SK-N-SH (cell line): ENCODE data around the gene CCR5AS.

Source experiments
- CTCF ChIA-PET: fragments of 300-600, 350-600 bp; formaldehyde crosslinking; extraction: SDS; loops from one replicate; lab custom pipeline; 2021; lab: Yijun Ruan, JAX
- POLR2A ChIA-PET: fragments of 350-600 bp; sonication (Branson Sonifier 250); formaldehyde crosslinking; extraction: SDS; loops from one replicate; lab custom pipeline; 2020; ENCODE audit warnings: antibody characterized with exemption, inconsistent platforms; lab: Yijun Ruan, JAX
- DNase-seq: peaks from one replicate; pipeline ENCODE4 v3.0.0; 2012
- H2AFZ ChIP-seq: fragments of 200-600 bp; sonication (generic); 2 replicates; pipeline ENCODE4 v1.8.1; 2016; ENCODE audit warnings: antibody characterized with exemption, mild to moderate bottlenecking, low read depth
- H3F3A ChIP-seq: fragments of 200-600 bp; sonication (generic); replicated peaks from 2 replicates; pipeline ENCODE3; 2016; ENCODE audit warnings: antibody characterized with exemption, mild to moderate bottlenecking; ENCODE audit not compliant: insufficient read depth
- H3K27ac ChIP-seq, 2 experiments: fragments of 200-500 bp in 1 of 2; fragments of 200-600 bp in 1 of 2; sonication (Bioruptor generic) in 1 of 2; sonication (generic), shearing (Covaris generic) in 1 of 2; 2 replicates each; pipeline versions ENCODE4 v1.5.1 to v1.6.1; 2014 to 2016; ENCODE audit warnings: low read depth in 2 of 2, inconsistent platforms in 1 of 2, low read length in 1 of 2, mild to moderate bottlenecking in 1 of 2, mixed read lengths in 1 of 2
- H3K27me3 ChIP-seq: fragments of 200-600 bp; sonication (generic), shearing (Covaris generic); 2 replicates; pipeline ENCODE4 v1.6.1; 2016; ENCODE audit warnings: mixed run types; ENCODE audit not compliant: insufficient read depth
- H3K36me3 ChIP-seq, 2 experiments: fragments of 200-500 bp in 1 of 2; fragments of 200-600 bp in 1 of 2; sonication (Bioruptor generic) in 1 of 2; sonication (generic) in 1 of 2; replicated peaks in 1 of 2; 2 replicates each; pipeline versions ENCODE3 to v1.5.1; 2014 to 2016; ENCODE audit warnings: low read length in 1 of 2, mild to moderate bottlenecking in 1 of 2; ENCODE audit not compliant: insufficient read depth in 2 of 2, control insufficient read depth in 1 of 2
- H3K4me1 ChIP-seq, 2 experiments: fragments of 200-500 bp in 1 of 2; fragments of 200-600 bp in 1 of 2; sonication (Bioruptor generic) in 1 of 2; sonication (generic), shearing (Covaris generic) in 1 of 2; 2 replicates each; pipeline versions ENCODE4 v1.5.1 to v1.6.1; 2014 to 2016; ENCODE audit warnings: low read depth in 1 of 2, low read length in 1 of 2, mixed run types in 1 of 2; ENCODE audit not compliant: insufficient read depth in 2 of 2, control insufficient read depth in 1 of 2
- H3K4me2 ChIP-seq: fragments of 200-600 bp; sonication (generic), shearing (Covaris generic); 2 replicates; pipeline ENCODE4 v1.6.1; 2017; ENCODE audit warnings: mixed run types
- H3K4me3 ChIP-seq, 2 experiments: fragments of 200-500 bp in 1 of 2; fragments of 200-600 bp in 1 of 2; sonication (Bioruptor generic) in 1 of 2; sonication (generic), shearing (Covaris generic) in 1 of 2; 2 replicates each; pipeline versions ENCODE4 v1.5.1 to v1.8.1; 2014 to 2016; ENCODE audit warnings: low read depth in 2 of 2, inconsistent platforms in 1 of 2, low read length in 1 of 2, mild to moderate bottlenecking in 1 of 2, mixed read lengths in 1 of 2, moderate library complexity in 1 of 2
- H3K79me2 ChIP-seq: fragments of 200-600 bp; sonication (generic); 2 replicates; pipeline ENCODE4 v1.8.1; 2017; ENCODE audit warnings: mild to moderate bottlenecking; ENCODE audit not compliant: insufficient read depth
- H3K9ac ChIP-seq: fragments of 200-600 bp; sonication (generic); 2 replicates; pipeline ENCODE4 v1.6.1; 2017; ENCODE audit warnings: mixed run types
- H3K9me2 ChIP-seq: fragments of 200-600 bp; sonication (generic); 2 replicates; pipeline ENCODE4 v1.6.1; 2017; ENCODE audit warnings: mixed run types
- H3K9me3 ChIP-seq: fragments of 200-600 bp; sonication (generic); 2 replicates; pipeline ENCODE4 v1.6.1; 2017; ENCODE audit warnings: mixed run types, mild to moderate bottlenecking, moderate library complexity
- H4K20me1 ChIP-seq: fragments of 200-600 bp; sonication (generic); 2 replicates; pipeline ENCODE4 v1.6.1; 2017; ENCODE audit warnings: mild to moderate bottlenecking, mixed run types; ENCODE audit not compliant: insufficient read depth
- EP300 ChIP-seq, 2 experiments: IDR thresholded peaks; 2 replicates each; pipeline versions ENCODE4 v1.4.0 to v1.6.1; 2012; ENCODE audit warnings: borderline replicate concordance in 1 of 2, low read depth in 1 of 2, low read length in 1 of 2
- FOXM1 ChIP-seq: IDR thresholded peaks from 2 replicates; pipeline ENCODE4 v1.4.0; 2012; ENCODE audit warnings: low read depth, mild to moderate bottlenecking
- GABPA ChIP-seq: IDR thresholded peaks from 2 replicates; pipeline ENCODE4 v1.4.0; 2012; ENCODE audit warnings: low read depth, mild to moderate bottlenecking
- JUND ChIP-seq: IDR thresholded peaks from 2 replicates; pipeline ENCODE4 v1.4.0; 2012
- MEF2A ChIP-seq: IDR thresholded peaks from 2 replicates; pipeline ENCODE4 v1.4.0; 2012; ENCODE audit warnings: low read depth, borderline replicate concordance
- NRF1 ChIP-seq: IDR thresholded peaks from 2 replicates; pipeline ENCODE4 v1.6.1; 2012; ENCODE audit warnings: low read depth, mild to moderate bottlenecking, low read length
- POLR2AphosphoS5 ChIP-seq: IDR thresholded peaks from 2 replicates; pipeline ENCODE4 v1.6.1; 2012; ENCODE audit warnings: low read depth, low read length
- RAD21 ChIP-seq: IDR thresholded peaks from 2 replicates; pipeline ENCODE4 v1.6.1; 2012; ENCODE audit warnings: mild to moderate bottlenecking, low read length
- RCOR1 ChIP-seq: fragments of 150-350 bp; IDR thresholded peaks from 2 replicates; pipeline ENCODE4 v1.6.1; 2017; ENCODE audit warnings: antibody characterized with exemption, low read length
- SIN3A ChIP-seq: IDR thresholded peaks from 2 replicates; pipeline ENCODE4 v1.6.1; 2012; ENCODE audit warnings: low read depth, mild to moderate bottlenecking, low read length, moderate library complexity, borderline replicate concordance
- TAF1 ChIP-seq: IDR thresholded peaks from 2 replicates; pipeline ENCODE4 v1.6.1; 2012; ENCODE audit warnings: low read depth, mild to moderate bottlenecking, low read length, moderate library complexity, borderline replicate concordance
- TCF12 ChIP-seq: IDR thresholded peaks from 2 replicates; pipeline ENCODE4 v1.4.0; 2012
- YY1 ChIP-seq: IDR thresholded peaks from 2 replicates; pipeline ENCODE4 v1.4.0; 2012; ENCODE audit warnings: low read depth, mild to moderate bottlenecking
- WGBS: methylation state at CpG from one replicate; pipeline ENCODE4 v1.1.6; 2017; ENCODE audit warnings: low lambda C conversion rate; 5-methylcytosine and 5-hydroxymethylcytosine counted together
- TF ChIP-seq, protein P1 (sequence below): IDR thresholded peaks from 2 replicates; pipeline ENCODE4 v1.4.0; 2012; ENCODE audit warnings: low read depth, borderline replicate concordance
- TF ChIP-seq, protein P2 (sequence below): IDR thresholded peaks from 2 replicates; pipeline ENCODE4 v1.4.0; 2012; ENCODE audit warnings: low read depth
- TF ChIP-seq, protein P3 (sequence below): IDR thresholded peaks from 2 replicates; pipeline ENCODE4; 2012
- TF ChIP-seq, protein P4 (sequence below): fragments of 200-600 bp; sonication (generic); IDR thresholded peaks from 2 replicates; pipeline ENCODE4 v1.6.1; 2017; ENCODE audit warnings: antibody characterized with exemption, mild to moderate bottlenecking, moderate library complexity
- TF ChIP-seq, protein P5 (sequence below): fragments of 150-350 bp; IDR thresholded peaks from 2 replicates; pipeline ENCODE4 v1.6.1; 2016; ENCODE audit warnings: mild to moderate bottlenecking, low read depth, low read length
- TF ChIP-seq, protein P6 (sequence below): IDR thresholded peaks from 2 replicates; pipeline ENCODE4 v1.4.0; 2012; ENCODE audit warnings: low read depth, borderline replicate concordance
- TF ChIP-seq, protein P7 (sequence below): fragments of 150-350 bp; IDR thresholded peaks from 2 replicates; pipeline ENCODE4 v1.6.1; 2017; ENCODE audit warnings: antibody characterized with exemption, low read length, low read depth, borderline replicate concordance

CCR5AS gene

DNA sequence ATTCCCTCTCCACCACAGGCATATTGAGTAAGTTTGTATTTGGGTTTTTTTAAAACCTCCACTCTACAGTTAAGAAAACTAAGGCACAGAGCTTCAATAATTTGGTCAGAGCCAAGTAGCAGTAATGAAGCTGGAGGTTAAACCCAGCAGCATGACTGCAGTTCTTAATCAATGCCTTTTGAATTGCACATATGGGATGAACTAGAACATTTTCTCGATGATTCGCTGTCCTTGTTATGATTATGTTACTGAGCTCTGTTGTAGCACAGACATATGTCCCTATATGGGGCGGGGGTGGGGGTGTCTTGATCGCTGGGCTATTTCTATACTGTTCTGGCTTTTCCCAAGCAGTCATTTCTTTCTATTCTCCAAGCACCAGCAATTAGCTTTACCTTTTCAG lies 37.7 kb downstream of the CCR5AS start:
- DNase-seq: no peak
- no peaks in the 10 kb centered on the region for H4K20me1 ChIP-seq
- no peaks in the 10 kb centered on the region for H3K9me3 ChIP-seq
- H3K4me3 ChIP-seq: no peak overlapping the region
- H3F3A ChIP-seq: peaks cover 3% of the 10 kb centered on the region
- H3K9ac ChIP-seq: no peak overlapping the region
- no peaks in the 10 kb centered on the region for H3K79me2 ChIP-seq
- H3K4me1 ChIP-seq: no peaks in the 10 kb centered on the region
- H3K27ac ChIP-seq: no peak overlapping the region
- peaks cover 33% of the 10 kb centered on the region for H3K27me3 ChIP-seq
- no peaks in the 10 kb centered on the region for H3K9me2 ChIP-seq
- ChIA-PET CTCF (interaction anchor here (0.7 to 2.9 kb wide), 6 partner anchors 9 to 291 kb away, joined by 3 to 14 read pairs (median 3); no protein-coding TSS in a partner anchor), POLR2A (no interaction called here)
- no peaks in the 10 kb centered on the region for H3K36me3 ChIP-seq
- no peak overlapping the region for H3K4me2 ChIP-seq
- no peak overlapping the region for H2AFZ ChIP-seq
- 0% methylated on average over 4 of the region's 4 CpGs for WGBS
- TF ChIP-seq POLR2AphosphoS5: no peak
- no peak for TF ChIP-seq TCF12
- TF ChIP-seq, protein P1, sequence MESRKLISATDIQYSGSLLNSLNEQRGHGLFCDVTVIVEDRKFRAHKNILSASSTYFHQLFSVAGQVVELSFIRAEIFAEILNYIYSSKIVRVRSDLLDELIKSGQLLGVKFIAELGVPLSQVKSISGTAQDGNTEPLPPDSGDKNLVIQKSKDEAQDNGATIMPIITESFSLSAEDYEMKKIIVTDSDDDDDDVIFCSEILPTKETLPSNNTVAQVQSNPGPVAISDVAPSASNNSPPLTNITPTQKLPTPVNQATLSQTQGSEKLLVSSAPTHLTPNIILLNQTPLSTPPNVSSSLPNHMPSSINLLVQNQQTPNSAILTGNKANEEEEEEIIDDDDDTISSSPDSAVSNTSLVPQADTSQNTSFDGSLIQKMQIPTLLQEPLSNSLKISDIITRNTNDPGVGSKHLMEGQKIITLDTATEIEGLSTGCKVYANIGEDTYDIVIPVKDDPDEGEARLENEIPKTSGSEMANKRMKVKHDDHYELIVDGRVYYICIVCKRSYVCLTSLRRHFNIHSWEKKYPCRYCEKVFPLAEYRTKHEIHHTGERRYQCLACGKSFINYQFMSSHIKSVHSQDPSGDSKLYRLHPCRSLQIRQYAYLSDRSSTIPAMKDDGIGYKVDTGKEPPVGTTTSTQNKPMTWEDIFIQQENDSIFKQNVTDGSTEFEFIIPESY: no peak
- TF ChIP-seq NRF1: no peak
- TF ChIP-seq, protein P2, sequence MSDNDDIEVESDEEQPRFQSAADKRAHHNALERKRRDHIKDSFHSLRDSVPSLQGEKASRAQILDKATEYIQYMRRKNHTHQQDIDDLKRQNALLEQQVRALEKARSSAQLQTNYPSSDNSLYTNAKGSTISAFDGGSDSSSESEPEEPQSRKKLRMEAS: no peak
- TF ChIP-seq, protein P3, sequence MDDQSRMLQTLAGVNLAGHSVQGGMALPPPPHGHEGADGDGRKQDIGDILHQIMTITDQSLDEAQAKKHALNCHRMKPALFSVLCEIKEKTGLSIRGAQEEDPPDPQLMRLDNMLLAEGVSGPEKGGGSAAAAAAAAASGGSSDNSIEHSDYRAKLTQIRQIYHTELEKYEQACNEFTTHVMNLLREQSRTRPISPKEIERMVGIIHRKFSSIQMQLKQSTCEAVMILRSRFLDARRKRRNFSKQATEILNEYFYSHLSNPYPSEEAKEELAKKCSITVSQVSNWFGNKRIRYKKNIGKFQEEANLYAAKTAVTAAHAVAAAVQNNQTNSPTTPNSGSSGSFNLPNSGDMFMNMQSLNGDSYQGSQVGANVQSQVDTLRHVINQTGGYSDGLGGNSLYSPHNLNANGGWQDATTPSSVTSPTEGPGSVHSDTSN: no peak
- TF ChIP-seq SIN3A: no peak
- TF ChIP-seq, protein P4, sequence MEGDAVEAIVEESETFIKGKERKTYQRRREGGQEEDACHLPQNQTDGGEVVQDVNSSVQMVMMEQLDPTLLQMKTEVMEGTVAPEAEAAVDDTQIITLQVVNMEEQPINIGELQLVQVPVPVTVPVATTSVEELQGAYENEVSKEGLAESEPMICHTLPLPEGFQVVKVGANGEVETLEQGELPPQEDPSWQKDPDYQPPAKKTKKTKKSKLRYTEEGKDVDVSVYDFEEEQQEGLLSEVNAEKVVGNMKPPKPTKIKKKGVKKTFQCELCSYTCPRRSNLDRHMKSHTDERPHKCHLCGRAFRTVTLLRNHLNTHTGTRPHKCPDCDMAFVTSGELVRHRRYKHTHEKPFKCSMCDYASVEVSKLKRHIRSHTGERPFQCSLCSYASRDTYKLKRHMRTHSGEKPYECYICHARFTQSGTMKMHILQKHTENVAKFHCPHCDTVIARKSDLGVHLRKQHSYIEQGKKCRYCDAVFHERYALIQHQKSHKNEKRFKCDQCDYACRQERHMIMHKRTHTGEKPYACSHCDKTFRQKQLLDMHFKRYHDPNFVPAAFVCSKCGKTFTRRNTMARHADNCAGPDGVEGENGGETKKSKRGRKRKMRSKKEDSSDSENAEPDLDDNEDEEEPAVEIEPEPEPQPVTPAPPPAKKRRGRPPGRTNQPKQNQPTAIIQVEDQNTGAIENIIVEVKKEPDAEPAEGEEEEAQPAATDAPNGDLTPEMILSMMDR: no peak
- TF ChIP-seq, protein P5, sequence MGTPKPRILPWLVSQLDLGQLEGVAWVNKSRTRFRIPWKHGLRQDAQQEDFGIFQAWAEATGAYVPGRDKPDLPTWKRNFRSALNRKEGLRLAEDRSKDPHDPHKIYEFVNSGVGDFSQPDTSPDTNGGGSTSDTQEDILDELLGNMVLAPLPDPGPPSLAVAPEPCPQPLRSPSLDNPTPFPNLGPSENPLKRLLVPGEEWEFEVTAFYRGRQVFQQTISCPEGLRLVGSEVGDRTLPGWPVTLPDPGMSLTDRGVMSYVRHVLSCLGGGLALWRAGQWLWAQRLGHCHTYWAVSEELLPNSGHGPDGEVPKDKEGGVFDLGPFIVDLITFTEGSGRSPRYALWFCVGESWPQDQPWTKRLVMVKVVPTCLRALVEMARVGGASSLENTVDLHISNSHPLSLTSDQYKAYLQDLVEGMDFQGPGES: no peak
- TF ChIP-seq, protein P6, sequence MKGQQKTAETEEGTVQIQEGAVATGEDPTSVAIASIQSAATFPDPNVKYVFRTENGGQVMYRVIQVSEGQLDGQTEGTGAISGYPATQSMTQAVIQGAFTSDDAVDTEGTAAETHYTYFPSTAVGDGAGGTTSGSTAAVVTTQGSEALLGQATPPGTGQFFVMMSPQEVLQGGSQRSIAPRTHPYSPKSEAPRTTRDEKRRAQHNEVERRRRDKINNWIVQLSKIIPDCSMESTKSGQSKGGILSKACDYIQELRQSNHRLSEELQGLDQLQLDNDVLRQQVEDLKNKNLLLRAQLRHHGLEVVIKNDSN: no peak
- TF ChIP-seq FOXM1: no peak
- no peak for TF ChIP-seq JUND
- TF ChIP-seq GABPA: no peak
- TF ChIP-seq, protein P7, sequence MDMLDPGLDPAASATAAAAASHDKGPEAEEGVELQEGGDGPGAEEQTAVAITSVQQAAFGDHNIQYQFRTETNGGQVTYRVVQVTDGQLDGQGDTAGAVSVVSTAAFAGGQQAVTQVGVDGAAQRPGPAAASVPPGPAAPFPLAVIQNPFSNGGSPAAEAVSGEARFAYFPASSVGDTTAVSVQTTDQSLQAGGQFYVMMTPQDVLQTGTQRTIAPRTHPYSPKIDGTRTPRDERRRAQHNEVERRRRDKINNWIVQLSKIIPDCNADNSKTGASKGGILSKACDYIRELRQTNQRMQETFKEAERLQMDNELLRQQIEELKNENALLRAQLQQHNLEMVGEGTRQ: no peak
- TF ChIP-seq RAD21: no peak
- TF ChIP-seq YY1: no peak
- TF ChIP-seq EP300 (IDR thresholded peaks at IDR 0.05; ENCODE audit: borderline replicate concordance in 1 of 2, low read depth in 1 of 2, low read length in 1 of 2): no peak
- TF ChIP-seq MEF2A: no peak
- TF ChIP-seq RCOR1: no peak
- no peak for TF ChIP-seq TAF1
- TF ChIP-seq, all 33 proteins: peak for 0
